ENCODE results near the gene EFCAB13.
A peak's percentile ranks its signal among the peaks of the same experiment; 100 is the strongest.
"Not testable (repeated sequence)": the region's sequence is repeated elsewhere in the genome, so short reads cannot be mapped to it uniquely, and the experiment has no call there.

Gene EFCAB13

GRCh38 chr17:47320879-47321502 lies 2.8 kb upstream of the EFCAB13 start:
- no peak for FAIRE-seq
- no peak for DNase-seq (ENCODE audit: extremely low spot score, insufficient read length, low read depth)

- FAIRE-seq (peak; percentile 85), DNase-seq (ENCODE audit: extremely low spot score, insufficient read length, low read depth) (no peak)
Observed at GRCh38 chr17:47324224-47325020, 667 bp downstream of the EFCAB13 start.

GRCh38 chr17:47325176-47325575 lies 1.4 kb downstream of the EFCAB13 start:
- FAIRE-seq: no peak

GRCh38 chr17:47330548-47330947 lies 6.8 kb downstream of the EFCAB13 start:
- FAIRE-seq: no peak
- DNase-seq (ENCODE audit: extremely low spot score, insufficient read length, low read depth): no peak

More at GRCh38 chr17:47325176-47325575, 1.4 kb downstream of the EFCAB13 start:
- no peak for DNase-seq (ENCODE audit: extremely low spot score, insufficient read length, low read depth)

- no peak for FAIRE-seq
Observed at GRCh38 chr17:47332287-47332686, 8.5 kb downstream of the EFCAB13 start.

GRCh38 chr17:47335101-47335936 lies 11.6 kb downstream of the EFCAB13 start:
- FAIRE-seq (no peak), DNase-seq (ENCODE audit: extremely low spot score, insufficient read length, low read depth) (no peak)

More at GRCh38 chr17:47332287-47332686, 8.5 kb downstream of the EFCAB13 start:
- DNase-seq (ENCODE audit: extremely low spot score, insufficient read length, low read depth): no peak

GRCh38 chr17:47338026-47338425 lies 14.3 kb downstream of the EFCAB13 start:
- DNase-seq (ENCODE audit: extremely low spot score, insufficient read length, low read depth) (no peak), FAIRE-seq (no peak)

GRCh38 chr17:47352848-47353247 lies 29.1 kb downstream of the EFCAB13 start:
- no peak for FAIRE-seq
- no peak for DNase-seq (ENCODE audit: extremely low spot score, insufficient read length, low read depth)

GRCh38 chr17:47358652-47359051 lies 34.9 kb downstream of the EFCAB13 start:
- FAIRE-seq (no peak), DNase-seq (ENCODE audit: extremely low spot score, insufficient read length, low read depth) (no peak)

- no peak for DNase-seq (ENCODE audit: extremely low spot score, insufficient read length, low read depth)
- FAIRE-seq: no peak
Observed at GRCh38 chr17:47363171-47363570, 39.4 kb downstream of the EFCAB13 start.

GRCh38 chr17:47367257-47367656 lies 43.5 kb downstream of the EFCAB13 start:
- FAIRE-seq (no peak), DNase-seq (ENCODE audit: extremely low spot score, insufficient read length, low read depth) (no peak)

GRCh38 chr17:47368262-47368661 lies 44.5 kb downstream of the EFCAB13 start:
- DNase-seq (ENCODE audit: extremely low spot score, insufficient read length, low read depth) (no peak), FAIRE-seq (no peak)

GRCh38 chr17:47370899-47371298 lies 47.1 kb downstream of the EFCAB13 start:
- not testable (repeated sequence) for DNase-seq (ENCODE audit: extremely low spot score, insufficient read length, low read depth); FAIRE-seq

- no peak for DNase-seq (ENCODE audit: extremely low spot score, insufficient read length, low read depth)
- no peak for FAIRE-seq
Observed at GRCh38 chr17:47373002-47373401, 49.2 kb downstream of the EFCAB13 start.

- FAIRE-seq (no peak), DNase-seq (ENCODE audit: extremely low spot score, insufficient read length, low read depth) (no peak)
Observed at GRCh38 chr17:47376247-47376646, 52.5 kb downstream of the EFCAB13 start.

GRCh38 chr17:47388825-47389224 lies 65.1 kb downstream of the EFCAB13 start:
- FAIRE-seq (no peak), DNase-seq (ENCODE audit: extremely low spot score, insufficient read length, low read depth) (no peak)

- DNase-seq (ENCODE audit: extremely low spot score, insufficient read length, low read depth); FAIRE-seq: not testable (repeated sequence)
Observed at GRCh38 chr17:47397532-47398128, 73.9 kb downstream of the EFCAB13 start.

GRCh38 chr17:47400333-47400732 lies 76.6 kb downstream of the EFCAB13 start:
- DNase-seq (ENCODE audit: extremely low spot score, insufficient read length, low read depth) (no peak), FAIRE-seq (no peak)

- DNase-seq (ENCODE audit: extremely low spot score, insufficient read length, low read depth): no peak
- FAIRE-seq: no peak
Observed at GRCh38 chr17:47401100-47401499, 77.3 kb downstream of the EFCAB13 start.

GRCh38 chr17:47404006-47404405 lies 80.3 kb downstream of the EFCAB13 start:
- no peak for FAIRE-seq
- no peak for DNase-seq (ENCODE audit: extremely low spot score, insufficient read length, low read depth)

Measured in GM18507 (cell line).